ENCODE results near the gene MGAT1. TPM values are rescaled to one million over a fixed set of nuclear protein-coding genes. Genes with fewer than 3 reads are reported as not detected.

MGAT1 gene
- total and polyA plus RNA-seq, 2 experiments from 2014 or later = 65.6 to 67.6 TPM

DNA sequence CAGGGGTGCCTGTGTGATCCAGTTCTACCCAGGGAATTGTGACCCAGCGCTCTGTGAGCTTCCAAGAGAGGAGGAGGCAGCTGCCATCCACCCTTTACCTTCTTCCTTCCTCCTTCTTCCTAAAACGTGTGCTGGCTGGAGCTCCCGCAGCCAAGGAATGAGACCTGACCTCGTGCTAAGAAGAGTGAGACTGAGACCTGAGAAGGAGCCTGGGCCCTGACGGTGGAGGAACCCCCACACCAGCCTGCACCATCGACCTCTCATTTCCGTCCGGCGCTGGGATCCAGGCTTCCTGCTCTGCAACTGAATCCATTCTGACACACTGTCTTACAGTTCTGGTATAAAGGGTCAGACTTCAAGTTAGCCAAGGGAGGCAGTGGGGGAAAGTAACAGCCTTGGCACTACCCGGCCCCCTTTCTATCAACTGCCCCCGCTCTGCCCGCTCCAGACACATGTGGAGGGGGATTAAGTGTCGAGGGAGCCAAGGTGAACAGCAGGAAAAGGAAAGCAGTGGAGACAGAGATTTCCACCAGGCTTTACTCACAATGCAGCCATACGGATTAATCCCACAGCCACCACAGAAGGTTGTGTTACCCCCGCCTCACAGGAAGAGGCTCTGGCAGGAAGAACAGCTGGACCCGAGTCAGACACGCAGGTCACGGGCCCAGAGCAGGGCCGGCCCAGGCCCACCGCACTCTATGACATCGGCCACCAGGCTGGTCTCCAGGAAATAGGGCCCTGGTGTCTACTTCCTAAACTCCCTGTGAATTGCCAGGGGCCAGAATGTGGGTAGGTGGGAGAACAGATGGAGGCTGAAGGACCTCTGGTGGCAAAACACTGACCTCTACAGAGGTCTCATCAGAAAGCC, 15.8 kb downstream of the MGAT1 start:
- H3K36me3 ChIP-seq = peaks cover 4% of the 10 kb centered on the region
- peaks cover 11% of the 10 kb centered on the region for H3K4me1 ChIP-seq (ENCODE audit: low read depth)
- no peak overlapping the region for H3K4me3 ChIP-seq
- no peak overlapping the region for H3K27ac ChIP-seq
- TF ChIP-seq, protein P1, sequence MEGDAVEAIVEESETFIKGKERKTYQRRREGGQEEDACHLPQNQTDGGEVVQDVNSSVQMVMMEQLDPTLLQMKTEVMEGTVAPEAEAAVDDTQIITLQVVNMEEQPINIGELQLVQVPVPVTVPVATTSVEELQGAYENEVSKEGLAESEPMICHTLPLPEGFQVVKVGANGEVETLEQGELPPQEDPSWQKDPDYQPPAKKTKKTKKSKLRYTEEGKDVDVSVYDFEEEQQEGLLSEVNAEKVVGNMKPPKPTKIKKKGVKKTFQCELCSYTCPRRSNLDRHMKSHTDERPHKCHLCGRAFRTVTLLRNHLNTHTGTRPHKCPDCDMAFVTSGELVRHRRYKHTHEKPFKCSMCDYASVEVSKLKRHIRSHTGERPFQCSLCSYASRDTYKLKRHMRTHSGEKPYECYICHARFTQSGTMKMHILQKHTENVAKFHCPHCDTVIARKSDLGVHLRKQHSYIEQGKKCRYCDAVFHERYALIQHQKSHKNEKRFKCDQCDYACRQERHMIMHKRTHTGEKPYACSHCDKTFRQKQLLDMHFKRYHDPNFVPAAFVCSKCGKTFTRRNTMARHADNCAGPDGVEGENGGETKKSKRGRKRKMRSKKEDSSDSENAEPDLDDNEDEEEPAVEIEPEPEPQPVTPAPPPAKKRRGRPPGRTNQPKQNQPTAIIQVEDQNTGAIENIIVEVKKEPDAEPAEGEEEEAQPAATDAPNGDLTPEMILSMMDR (IDR thresholded peaks at IDR 0.05; ENCODE audit: low read depth, low read length) = no peak
- no peaks in the 10 kb centered on the region for H3K27me3 ChIP-seq
- no peak for DNase-seq (ENCODE audit: low read depth in 1 of 2, low spot score in 1 of 2)
- no peaks in the 10 kb centered on the region for H3K9me3 ChIP-seq (ENCODE audit: low read depth)

DNA sequence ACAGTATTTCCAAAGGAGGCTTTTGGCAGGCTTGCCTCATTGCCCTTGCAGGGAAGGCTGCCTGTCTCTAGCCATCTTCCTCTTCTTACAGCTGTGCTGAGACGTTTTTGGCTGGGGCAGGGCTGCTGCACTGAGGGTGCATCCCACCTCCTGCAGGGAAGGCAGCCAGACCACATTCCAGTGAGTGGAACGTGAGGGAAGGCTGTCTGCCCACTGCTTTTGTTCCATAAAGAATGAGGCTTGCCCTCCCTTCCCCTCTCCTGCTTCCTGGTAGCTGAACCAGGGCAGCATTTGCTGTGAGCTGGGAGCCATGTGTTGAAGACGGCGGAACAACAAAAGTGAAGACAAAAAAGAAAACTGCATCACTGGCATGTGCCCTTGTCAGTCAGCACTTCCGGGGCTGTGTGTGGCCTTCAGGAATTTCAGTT, 16.8 kb downstream of the MGAT1 start:
- TF ChIP-seq, protein P1 (IDR thresholded peaks at IDR 0.05; ENCODE audit: low read depth, low read length) = no peak
- Histone ChIP-seq H3K9me3 (ENCODE audit: low read depth) (no peaks in the 10 kb centered on the region), H3K4me3 (no peak overlapping the region), H3K27ac (peak overlapping the region; percentile 68), H3K27me3 (no peaks in the 10 kb centered on the region), H3K36me3 (peaks cover 4% of the 10 kb centered on the region), H3K4me1 (ENCODE audit: low read depth) (peaks cover 11% of the 10 kb centered on the region)
- peak; percentile 31 to 93 for DNase-seq (ENCODE audit: low read depth in 1 of 2, low spot score in 1 of 2)

DNA sequence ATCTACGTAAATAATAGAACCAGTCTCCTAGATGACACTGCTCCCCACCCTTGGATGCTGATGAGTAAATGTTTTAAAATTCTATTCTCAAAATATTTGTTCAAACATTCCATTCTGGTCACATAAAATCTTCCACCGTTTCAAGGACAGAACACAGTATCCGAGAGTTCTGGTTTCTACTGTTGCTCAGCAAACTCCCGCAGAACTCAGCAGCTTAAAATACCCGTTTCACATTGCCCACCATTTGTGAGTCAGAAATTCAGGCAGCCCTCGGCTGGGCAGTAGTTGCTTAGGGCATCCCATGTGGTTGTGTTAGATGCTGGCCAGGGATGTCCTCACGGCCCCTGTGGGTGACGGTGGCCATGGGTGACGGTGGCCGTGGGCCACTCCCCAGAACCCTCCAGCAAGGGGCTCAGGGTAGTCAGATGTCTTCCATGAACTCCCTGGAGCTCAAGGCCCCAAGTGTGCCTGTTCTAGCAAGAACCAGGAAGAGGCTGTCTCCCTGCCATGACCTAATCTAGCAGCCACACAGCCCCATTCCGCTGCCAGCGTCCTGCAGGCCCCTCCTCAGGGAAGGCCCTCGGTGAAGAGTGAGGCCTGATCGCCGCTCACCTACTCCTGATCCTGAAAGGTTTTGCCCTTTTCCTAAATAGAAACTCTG, 17.4 kb downstream of the MGAT1 start:
- TF ChIP-seq, protein P1 (IDR thresholded peaks at IDR 0.05; ENCODE audit: low read depth, low read length) = no peak
- H3K9me3 ChIP-seq (ENCODE audit: low read depth) = no peaks in the 10 kb centered on the region
- H3K27ac ChIP-seq = peak overlapping the region; percentile 68
- peaks cover 11% of the 10 kb centered on the region for H3K4me1 ChIP-seq (ENCODE audit: low read depth)
- DNase-seq (ENCODE audit: low read depth in 1 of 2, low spot score in 1 of 2) = no peak
- H3K36me3 ChIP-seq = no peaks in the 10 kb centered on the region
- H3K4me3 ChIP-seq = no peak overlapping the region
- H3K27me3 ChIP-seq = no peaks in the 10 kb centered on the region

DNA sequence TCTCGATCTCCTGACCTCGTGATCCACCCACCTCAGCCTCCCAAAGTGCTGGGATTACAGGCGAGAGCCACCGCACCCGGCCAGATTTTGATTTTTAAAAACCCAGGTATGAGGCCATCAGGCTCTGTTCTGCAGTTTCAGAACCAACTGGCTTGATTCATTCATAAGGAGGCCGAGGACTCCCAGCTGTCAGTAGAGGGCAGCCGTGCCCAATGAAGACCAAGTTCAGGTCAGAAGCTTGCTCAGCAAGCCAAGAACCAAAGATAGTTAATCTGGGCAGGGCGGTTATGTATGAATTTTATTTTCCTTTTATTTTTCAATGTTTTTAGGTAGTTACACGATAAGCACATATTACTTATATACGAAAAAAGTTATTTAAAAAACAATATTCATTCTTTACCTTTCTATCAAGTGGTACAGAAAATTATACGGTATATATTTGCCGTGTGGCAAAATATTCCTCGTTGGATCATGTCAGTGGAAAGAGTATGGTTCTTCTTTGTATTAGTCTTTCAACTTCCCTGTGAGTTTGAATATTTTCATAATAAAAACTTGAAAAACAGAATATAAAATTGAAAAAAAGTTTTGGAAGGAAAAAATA, 18.0 kb downstream of the MGAT1 start:
- H3K27ac ChIP-seq = no peak overlapping the region
- H3K4me1 ChIP-seq (ENCODE audit: low read depth) = peaks cover 11% of the 10 kb centered on the region
- peak; percentile 79 to 88 for DNase-seq (ENCODE audit: low read depth in 1 of 2, low spot score in 1 of 2)
- TF ChIP-seq, protein P1 (IDR thresholded peaks at IDR 0.05; ENCODE audit: low read depth, low read length) = peak; percentile 83
- H3K36me3 ChIP-seq = no peaks in the 10 kb centered on the region
- no peaks in the 10 kb centered on the region for H3K27me3 ChIP-seq
- no peaks in the 10 kb centered on the region for H3K9me3 ChIP-seq (ENCODE audit: low read depth)
- no peak overlapping the region for H3K4me3 ChIP-seq

DNA sequence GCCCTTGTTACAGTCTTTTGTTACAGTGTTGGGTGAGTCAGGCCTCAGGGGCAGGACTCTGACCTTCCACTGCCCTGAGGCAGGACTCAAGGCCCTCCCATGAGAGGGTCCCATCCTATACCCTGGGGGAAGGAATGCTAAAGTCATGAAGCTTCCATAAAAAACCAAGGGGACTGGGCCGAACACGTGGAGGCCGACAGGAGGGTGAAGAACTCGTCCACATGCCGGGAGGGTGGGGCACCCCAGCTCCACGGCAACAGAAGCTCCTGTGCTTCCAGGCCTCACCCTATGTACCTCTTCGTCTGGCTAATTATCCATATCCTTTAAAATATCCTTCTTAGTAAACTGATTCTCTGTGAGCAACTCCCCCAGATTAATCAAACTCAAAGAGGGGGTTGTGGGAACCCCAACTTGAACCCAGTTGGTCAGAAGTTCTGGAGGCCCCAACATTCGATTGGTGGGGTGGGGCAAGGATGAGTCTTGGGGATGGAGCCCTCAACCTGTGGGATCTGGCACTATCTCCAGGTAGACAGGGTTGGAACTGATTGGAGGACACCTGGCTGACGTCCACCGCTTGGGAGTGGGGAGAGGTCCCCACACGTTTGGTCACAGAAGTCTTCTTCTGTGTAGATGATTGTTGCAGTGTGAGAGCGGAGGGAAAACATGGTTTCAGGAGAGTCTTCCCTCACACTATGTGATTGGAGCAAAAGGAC, 19.1 kb downstream of the MGAT1 start:
- TF ChIP-seq, protein P1 (IDR thresholded peaks at IDR 0.05; ENCODE audit: low read depth, low read length) = no peak
- Histone ChIP-seq H3K27ac (no peak overlapping the region), H3K36me3 (no peaks in the 10 kb centered on the region), H3K9me3 (ENCODE audit: low read depth) (no peaks in the 10 kb centered on the region), H3K4me1 (ENCODE audit: low read depth) (peaks cover 11% of the 10 kb centered on the region), H3K27me3 (no peaks in the 10 kb centered on the region), H3K4me3 (no peak overlapping the region)
- no peak for DNase-seq (ENCODE audit: low read depth in 1 of 2, low spot score in 1 of 2)

Data from cardiac muscle cell (in vitro differentiated cells and primary cell).